ENCODE results near the gene INPP4B.

The INPP4B gene

DNA sequence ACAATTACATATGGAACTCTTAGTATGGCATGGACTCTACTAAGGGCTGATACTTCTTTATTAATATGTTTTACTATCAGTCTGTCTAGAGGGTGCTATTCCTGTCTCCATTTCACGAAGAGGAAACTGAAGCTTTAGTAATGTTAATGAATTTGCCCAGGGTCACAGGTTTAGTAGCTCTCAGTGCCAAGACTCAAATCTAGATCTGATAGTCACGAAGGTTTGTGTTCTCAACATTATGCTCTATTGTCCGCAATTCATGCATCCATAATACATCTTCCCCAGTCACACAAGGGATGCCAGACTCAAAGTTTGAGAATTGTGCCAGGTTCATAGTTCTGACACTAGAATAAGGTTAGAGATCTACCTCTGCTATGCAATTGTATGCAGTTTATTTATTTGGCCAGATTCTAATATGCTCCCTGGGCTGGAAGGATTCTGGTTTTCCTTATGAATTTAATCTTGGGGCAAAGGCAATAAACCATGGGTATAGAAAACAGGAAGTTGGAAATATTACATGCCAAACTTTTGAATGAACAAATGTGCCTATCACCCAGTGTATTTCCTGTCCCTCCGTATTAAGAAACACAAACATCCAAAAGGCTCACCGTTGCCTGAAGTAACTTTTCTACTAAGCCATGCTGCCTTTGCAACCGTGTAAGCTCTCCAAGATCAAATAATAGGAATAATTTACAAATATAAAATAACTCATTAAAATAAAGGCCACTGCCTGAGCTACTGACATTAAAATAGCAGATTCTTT, 478.5 kb downstream of the INPP4B start:
- no peak for DNase-seq

DNA sequence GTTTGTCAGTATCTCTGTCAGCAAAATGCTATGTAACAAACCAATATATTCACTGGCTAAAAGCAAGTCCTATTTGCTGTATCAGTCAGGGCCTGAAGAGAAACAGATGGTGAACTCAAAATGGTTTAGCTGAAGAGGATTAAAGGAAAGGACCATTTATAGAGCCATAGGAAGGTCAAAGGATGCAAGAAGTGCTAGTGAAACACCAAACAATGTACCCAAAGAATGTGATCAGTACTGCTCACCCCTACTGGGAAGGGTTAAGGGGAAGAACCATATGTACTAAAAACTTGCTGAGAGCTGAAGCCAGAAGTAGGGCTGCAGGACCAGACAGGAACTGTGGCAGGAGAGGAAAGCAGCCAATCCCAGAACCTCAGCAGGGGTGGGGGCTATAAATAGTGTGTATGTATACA, 479.3 kb downstream of the INPP4B start:
- no peak for DNase-seq

DNA sequence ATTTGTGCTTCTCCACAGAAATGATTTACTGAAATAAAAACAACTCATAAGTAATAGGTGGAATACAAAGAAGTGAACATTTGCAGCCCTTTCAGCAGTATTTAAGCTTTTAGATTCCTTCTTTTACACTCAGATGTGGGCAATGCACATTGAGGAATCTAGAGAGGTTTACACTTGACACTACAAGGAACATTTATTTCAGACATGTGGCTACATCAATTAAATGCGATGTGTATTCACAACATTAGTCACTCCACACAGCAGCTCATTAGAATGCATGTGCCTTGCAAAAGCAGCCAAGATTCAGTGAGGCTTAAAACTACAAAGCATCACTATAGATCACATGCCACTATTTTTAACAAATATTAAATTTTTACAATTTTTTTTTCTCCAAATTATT, 480.7 kb downstream of the INPP4B start:
- DNase-seq: no peak

DNA sequence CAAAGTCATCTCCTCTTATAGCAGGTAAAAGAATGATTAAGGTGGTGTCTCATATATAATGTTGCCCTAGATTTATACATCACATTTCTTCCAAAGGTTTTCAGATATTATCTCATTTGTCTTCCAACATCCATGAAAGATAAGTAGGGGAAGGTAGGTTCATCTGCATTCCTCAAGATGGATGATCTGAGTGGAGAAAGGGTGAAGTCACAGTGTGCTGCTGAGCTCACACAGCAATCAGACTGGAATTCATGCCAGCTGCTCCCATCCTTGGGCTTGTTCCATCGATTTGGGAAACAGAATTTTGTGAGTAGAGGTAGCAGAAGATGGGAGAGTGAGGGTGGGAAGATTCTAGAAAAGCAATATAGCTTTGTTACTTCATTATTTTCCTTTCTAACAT, 482.4 kb downstream of the INPP4B start:
- no peak for DNase-seq

DNA sequence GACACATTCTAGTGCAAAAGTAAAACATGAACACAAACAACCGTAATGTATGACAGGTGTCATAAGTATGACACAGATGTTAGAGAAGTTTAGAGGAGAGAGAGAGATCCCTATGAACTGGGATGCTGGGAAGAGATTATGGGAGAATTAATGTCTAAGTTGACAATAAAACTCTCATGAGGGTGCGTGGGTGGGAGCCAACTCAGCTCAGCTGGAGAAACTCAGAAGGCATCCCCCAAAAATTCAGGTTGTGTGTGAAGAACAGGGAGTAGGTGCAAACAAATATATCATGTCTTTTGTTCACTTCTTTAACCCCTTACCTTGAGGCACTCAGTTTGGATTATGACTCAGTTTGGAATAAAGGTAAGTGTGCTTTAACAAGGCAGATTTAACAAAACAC, 484.1 kb downstream of the INPP4B start:
- DNase-seq: no peak

DNA sequence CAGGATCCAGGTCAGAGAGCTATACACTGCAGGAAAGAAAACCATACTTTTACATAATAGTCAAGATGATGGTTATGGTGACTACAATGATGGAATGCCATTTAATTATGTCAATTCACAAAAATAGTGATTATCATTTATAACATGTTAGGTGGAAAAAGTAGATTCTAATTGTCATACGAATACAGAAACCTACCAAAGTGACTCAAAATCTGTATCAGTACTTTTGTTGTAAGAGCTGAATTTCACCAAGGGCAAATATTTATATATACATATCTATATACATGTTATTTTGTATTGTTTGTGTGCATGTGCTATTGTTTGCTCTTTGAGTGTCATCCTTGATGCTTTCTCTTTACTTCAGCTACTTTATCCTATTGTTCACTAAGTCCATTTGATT, 485.4 kb downstream of the INPP4B start:
- DNase-seq: no peak

DNA sequence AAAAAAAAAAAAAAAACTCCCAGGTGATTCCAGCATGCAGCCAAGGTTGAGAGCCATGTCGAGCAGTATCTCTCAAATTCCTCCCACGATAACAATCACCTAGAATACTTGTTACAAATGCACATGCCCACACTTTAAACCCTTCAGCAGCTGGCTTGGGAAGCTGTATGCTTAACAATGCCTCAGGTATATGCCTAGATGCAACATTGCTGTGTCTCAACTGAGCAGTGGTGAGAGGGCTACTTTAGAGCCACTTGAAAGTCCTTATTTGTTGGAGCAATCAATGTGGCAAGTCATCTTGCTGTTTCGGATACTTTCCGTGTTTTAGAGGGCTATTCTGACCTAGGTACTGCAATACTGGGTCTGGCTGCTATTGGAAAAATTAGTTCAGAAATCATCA, 487.4 kb downstream of the INPP4B start:
- no peak for DNase-seq

DNA sequence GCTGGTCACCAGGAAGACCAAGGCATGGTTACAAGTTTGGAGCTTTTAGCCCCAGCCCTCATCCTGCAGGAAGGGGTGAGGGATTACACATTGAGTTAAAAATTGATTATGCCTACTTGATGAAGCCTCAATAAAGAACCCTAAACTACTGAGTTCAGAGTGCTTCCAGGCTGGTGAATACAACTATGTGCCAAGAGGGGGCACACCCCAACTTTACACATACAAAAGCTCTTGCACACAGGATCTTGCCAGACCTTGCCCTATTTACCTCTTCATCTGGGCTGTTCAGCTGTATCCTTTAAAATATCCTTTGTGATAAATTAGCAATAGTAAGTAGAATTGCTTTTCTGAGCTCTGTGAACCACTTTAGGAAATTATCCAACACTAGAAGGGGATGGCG, 489.3 kb downstream of the INPP4B start:
- no peak for DNase-seq

DNA sequence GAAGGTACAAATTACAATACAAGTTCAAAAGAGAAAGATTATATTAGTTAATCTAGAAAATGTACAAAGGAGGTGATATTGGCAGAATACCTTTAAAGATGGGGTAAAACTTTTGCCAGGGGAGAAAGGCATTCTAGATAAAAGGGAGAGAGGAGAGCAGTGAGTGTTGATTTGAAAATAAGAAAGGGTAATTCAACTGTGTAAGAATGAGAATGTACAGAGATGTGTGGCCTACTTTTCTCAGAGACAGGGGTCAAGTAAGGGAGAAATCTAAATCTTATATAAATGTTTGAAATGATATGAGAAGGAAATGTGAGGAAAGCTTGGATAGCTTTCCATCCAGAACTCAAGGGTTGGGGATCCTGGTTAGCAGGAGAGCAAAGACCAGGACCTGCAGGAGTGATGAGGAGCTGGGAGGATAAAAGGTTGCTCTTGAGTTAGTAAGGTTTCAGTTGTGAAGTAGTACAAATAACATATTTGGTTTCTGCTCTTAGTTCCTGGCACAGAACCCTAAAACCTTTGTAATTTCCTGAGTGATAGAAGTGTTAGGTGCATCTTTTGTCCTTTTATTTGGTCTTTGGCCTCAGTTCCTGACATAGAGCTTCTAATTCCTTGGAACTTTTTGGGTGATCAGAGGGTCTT, 489.9 kb downstream of the INPP4B start:
- no peak for DNase-seq

DNA sequence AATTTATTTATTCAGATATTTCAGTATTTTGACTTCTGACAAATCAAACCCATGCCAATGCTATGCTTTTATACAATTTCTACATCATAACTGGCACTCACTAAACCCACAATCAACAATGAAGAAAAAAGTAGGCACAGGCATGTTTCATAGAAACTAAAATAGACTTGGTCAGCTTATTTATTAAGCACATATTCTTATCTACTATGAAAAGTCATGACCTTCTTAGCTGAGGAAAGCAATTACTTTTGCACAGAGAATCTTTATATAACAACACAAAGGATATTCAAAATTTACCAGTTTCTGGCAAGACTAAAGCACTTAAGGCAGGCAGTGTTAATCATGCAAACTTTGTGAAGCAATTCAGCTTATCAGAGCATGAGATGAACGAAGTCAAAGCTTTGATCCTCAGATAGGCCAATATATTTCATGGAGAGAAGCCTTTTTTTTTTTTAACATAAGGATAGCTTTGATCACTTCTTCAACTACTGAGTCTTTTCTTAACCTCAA, 490.6 kb downstream of the INPP4B start:
- no peak for DNase-seq

DNA sequence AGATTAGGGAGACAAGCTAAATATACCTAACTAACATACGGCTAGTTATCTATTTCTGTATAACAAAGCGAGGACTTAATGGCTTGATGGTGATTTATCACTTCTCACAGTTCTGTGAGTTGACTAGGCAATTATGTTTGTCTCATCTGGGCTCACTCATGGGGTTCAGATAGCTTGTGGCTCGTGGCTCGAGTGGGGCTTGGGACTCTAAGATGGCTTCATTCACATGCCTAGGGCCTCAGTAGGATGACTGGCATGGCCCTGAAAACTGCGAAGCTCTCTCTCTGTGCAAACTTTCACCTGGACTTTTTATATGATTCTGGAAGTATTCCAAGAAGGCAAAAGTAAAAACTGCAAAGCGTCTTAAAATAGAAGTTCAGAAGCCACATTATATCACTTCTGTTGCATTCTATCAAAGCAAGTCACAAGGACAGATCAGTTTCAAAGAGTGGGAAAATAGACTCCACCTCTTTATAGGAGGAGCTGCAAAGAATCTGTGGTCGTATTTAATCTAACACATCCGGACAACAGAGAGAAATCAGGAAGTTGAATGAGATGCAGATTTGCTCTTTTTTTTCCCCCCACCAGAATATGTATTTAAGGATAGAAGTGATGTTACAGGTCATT, 491.2 kb downstream of the INPP4B start:
- DNase-seq: no peak

DNA sequence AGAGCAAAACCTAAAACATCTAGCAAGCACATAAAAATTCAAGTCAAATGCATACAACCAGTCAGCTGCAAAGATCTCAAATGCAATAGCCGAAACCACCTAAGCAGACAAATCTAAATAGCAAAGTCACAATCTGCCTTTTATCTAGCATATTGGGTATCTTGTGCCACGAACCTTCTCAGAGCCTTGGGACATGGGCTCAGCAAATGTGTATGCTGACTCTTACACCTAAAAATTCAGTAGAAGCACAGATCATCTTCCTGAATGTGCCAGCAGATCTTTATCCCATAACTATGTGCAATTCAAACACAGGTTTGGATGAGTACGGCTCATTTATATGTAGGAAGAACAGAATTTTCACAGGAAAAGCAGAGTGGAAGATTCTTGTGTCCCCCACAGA, 492.1 kb downstream of the INPP4B start:
- no peak for DNase-seq

DNA sequence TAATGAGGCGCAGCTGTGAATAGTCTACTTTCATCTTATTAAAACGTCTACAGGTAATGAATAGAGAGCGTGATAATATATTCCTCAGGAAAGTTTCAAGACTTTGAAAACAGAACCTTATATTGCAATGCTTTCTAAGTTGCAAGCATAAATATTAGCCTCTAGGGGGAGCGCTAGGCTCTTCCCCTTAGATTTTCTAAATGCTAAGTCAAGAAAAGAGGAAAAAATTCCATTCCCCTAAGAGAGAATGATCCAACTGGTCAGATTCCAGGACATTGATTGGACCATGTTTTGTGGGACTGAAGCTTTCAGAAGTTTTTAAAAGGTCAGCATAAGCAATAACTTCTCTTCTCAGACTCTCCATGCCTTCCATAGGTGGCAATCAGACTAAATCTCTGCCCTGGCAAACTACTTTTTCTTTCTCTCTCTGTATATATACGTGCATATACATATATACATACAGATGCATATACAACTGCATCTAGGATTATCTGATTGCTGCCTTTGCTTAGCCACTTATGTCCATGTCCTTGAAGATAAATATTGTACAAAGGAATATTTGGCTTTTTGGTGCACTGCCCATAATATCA, 492.9 kb downstream of the INPP4B start:
- DNase-seq: peak; percentile 10

DNA sequence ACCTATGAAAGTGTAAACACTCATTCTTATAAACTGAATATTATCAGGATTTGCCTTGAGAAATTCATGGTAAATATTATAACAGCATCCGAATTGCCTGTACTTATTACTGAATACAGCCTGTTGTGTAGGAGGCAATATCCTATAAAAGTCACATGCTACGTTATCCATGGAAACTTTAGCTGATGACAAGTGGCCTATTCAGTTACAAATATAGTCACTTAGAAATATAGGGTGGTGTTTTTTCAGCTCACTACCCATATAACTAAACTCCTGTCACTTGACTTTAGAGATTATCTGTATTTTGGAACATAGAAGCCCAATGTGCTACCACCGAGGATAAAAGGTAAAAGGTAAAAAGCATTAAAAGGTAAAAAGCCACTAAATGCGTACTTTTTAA, 493.4 kb downstream of the INPP4B start:
- no peak for DNase-seq

DNA sequence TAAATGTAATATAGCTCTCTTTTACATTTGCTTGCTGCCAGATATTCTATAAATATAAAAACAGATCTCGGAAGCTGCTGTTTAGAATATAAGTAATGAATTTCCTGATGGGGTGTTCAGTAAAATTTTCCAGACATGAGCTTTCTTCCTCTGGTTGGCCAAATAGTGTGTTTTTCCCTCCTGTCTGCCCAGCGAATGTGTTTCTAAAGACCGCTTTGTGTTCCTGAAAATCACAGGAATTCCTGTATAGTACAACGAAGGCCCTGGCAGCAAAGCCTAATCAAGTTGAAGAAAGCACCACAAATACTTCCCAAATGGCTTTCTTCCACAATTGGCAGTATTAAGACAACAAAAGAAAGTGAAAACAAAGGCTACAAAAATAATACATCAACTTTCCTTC, 494.1 kb downstream of the INPP4B start:
- no peak for DNase-seq

DNA sequence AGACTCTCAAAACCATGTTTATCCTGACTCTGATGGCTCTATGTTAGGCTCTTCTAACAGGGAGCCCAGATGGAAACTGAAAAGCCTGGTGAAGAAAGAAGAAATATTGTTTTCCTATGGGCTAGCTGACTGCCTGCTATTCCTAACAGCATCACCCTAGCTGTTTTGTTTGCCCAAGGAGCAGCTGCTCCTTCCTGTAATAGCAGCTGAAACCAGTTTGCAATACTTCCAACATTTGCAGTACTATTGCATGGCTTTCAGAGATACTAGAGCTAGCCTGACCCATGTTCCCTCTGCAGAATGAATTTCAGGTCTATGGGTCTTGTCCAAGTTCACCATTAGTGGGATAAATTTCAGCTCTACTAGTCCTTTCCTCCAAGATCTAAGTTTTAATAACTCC, 495.2 kb downstream of the INPP4B start:
- DNase-seq: no peak

DNA sequence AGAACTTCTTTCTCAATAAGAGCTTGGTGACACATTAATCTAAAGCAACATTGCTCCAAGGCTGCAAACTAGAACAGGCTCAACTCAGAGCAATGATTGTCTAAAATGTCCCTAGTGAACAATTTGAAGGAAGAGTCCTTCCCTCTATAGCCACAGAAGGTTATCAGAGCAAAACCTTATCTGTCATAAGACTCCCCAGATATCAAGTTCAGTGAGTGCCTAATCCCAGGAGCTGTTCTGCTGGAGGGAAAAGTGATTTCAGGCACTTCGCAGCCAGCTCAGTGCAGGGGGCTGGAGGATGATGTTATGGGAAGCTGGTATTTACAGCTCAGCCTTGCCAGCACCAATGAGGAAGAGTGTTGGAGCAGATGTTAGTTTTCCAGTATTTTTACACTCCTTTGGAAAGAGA, 497.5 kb downstream of the INPP4B start:
- no peak for DNase-seq

DNA sequence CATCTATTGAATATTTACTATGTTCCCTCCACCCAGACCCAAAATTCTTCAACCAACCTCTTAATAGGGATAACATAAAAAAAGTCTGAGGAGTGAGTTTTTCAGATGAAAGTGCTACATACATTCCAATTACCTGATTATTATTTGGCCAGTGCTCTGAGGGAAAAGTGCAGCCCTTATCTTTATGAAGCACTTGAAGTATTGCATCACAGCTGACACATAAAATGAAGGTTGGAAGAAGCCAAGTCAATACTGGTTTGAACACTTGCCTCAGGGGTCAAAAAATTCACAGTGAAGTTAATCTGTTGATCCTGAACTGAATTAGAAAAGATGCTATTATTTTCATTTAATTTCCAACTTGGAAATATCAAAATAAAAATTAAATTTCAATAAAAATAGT, 498.9 kb downstream of the INPP4B start:
- no peak for DNase-seq

DNA sequence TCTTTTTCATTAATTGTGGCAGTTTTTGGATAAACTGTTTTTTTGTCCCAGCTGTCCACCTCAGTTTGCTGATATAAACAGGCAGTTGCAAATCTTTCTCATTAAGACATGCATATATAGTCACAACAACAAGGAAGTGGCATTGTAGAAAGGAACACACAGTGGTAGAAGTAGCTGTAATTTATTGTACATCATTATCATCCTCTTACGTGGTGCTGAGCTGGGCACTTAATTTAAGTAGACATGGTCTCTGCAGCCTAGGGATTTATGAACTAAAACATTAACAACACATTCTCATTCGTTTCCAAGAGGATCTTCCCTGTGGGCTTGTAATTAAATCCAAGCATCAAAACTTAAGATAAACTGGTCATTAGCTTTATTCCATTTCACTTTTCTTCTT, 500.2 kb downstream of the INPP4B start:
- DNase-seq: no peak

DNA sequence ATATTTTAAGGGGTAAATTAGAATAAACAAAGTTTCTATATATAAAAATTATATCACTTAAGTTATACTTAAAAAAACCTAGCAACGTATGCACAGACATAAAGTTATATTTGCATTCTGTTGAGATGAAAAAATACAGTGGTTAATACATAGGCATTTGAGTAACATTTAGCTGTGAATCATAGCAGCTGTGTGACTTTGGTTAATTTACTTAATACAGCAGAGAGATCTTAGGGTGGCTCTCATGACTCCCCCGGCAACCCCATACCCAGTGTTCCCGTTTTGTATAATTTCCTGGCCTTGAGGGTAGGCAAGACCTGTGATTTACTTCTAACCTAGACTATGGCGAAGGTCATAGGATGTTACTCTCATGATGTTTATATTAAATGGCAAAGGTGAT, 504.8 kb downstream of the INPP4B start:
- DNase-seq: no peak

DNA sequence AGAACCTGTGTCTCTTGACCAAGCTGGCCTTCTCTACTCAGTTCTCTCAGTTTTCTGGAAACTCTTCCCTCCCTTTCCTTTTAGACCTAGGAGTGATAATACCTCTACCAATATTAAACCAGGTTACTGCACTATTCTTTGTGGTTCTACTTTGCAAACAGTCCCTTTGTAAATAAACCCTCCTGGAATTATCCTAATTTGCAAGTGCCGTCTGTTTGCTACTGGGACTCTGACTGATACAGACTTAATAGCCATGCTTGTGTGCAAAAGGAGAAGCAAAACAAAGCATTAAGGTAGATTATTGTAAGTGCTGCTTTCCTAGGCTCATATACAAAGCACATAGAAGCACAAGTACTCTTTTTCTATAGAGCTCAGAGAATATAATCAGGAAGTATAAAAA, 507.0 kb downstream of the INPP4B start:
- peak; percentile 73 for DNase-seq

DNA sequence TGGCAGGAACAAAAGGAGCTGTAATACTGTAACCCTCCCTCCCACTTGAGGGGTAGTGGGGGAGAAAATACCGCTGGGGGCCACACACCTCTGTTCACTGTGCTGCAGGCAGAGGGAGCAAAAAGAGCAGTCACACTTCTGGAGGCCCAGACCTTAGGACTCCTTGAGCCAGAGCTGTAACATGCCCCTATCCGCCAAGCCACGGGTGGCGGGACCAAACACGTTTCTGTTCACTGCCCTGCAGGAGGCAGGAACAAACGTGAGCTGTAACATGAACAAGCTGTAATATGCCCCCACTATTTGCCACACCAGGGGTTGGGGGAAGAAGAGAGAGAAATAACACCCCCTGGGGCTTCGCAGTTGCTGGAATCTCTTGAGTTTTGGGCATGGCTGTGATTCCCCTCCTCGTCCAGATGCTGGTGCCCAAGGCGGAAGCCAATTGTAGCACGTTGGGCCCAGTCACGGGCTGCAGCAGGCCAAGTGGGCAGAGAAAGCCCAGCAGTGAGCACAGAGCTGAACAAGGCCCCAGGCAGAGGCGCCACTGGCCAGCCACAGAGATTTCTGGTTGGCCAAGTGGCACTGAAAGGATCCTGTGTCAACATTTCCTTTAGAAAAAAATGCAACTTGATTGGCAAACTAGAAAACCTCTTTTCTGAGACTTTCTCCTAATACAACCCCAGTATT, 509.7 kb downstream of the INPP4B start:
- DNase-seq: no peak

DNA sequence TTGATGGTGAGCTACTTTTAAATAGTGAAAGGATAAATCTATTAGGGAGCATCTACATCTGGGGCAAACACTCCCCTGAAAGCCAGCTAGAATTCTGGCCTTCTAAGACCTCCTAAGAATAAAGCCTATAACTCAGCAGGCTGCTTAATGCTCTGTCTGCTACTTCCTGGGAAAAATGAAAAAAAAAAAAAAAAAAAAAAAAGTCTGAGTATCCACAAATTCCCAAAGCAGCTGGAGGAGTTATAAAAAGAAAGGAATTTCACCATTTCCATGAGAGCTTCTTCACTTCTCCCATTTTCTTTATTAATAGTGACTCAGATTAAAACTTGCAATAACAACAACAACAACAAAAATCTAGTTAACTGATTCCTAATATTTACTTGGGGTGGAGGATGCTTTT, 511.2 kb downstream of the INPP4B start:
- DNase-seq: no peak

Measured in NCI-H526 treated with DMSO at 0.1 percent for 48 hours (cell line).